Nephron (organoid): ENCODE data around the gene CFAP221.

Source experiments
- H3K27ac Mint-ChIP-seq, 3 experiments: 2 replicates each; pipeline ENCODE4 v1.8.0; 2020; ENCODE audit warnings: mixed read lengths in 3 of 3, mild to moderate bottlenecking in 2 of 3, moderate library complexity in 1 of 3
- H3K27me3 Mint-ChIP-seq: 2 replicates; pipeline ENCODE4 v1.8.0; 2021; ENCODE audit warnings: low read depth, mild to moderate bottlenecking, moderate library complexity, mixed read lengths
- H3K36me3 Mint-ChIP-seq: 2 replicates; pipeline ENCODE4 v1.8.0; 2020; ENCODE audit warnings: low read depth, mixed read lengths
- H3K4me1 Mint-ChIP-seq: 2 replicates; pipeline ENCODE4 v1.8.0; 2020; ENCODE audit warnings: mixed read lengths
- H3K4me3 Mint-ChIP-seq, 3 experiments: 2 replicates each; pipeline ENCODE4 v1.8.0; 2020; ENCODE audit warnings: mild to moderate bottlenecking in 3 of 3, mixed read lengths in 3 of 3, moderate library complexity in 2 of 3
- H3K9me3 Mint-ChIP-seq: 2 replicates; pipeline ENCODE4 v1.8.0; 2020; ENCODE audit warnings: mixed read lengths
- CTCF ChIP-seq, 3 experiments: fragments of 200-600 bp; sonication (generic); IDR thresholded peaks; one replicate each; pipeline ENCODE4 v1.5.0; 2021; ENCODE audit warnings: antibody characterized with exemption in 3 of 3; ENCODE audit not compliant: unreplicated experiment in 3 of 3

Gene CFAP221

GRCh38 chr2:119548516-119549120, 4.4 kb downstream of the CFAP221 start:
- Mint-ChIP-seq H3K27ac (peak overlapping the region; percentile 15 to 60 (median 43)), H3K9me3 (no peaks in the 10 kb centered on the region), H3K4me1 (peaks cover 29% of the 10 kb centered on the region), H3K27me3 (no peaks in the 10 kb centered on the region), H3K36me3 (peaks cover 12% of the 10 kb centered on the region), H3K4me3 (no peak overlapping the region)
- no peak for TF ChIP-seq CTCF (IDR thresholded peaks at IDR 0.05; ENCODE audit: unreplicated experiment in 3 of 3)

- Mint-ChIP-seq H3K9me3 (no peaks in the 10 kb centered on the region), H3K27ac (no peak overlapping the region), H3K27me3 (peaks cover under 1% of the 10 kb centered on the region), H3K36me3 (peaks cover 12% of the 10 kb centered on the region), H3K4me3 (no peak overlapping the region), H3K4me1 (peaks cover 29% of the 10 kb centered on the region)
- TF ChIP-seq CTCF (IDR thresholded peaks at IDR 0.05; ENCODE audit: unreplicated experiment in 3 of 3) = no peak
Observed at GRCh38 chr2:119549241-119549640, 5.0 kb downstream of the CFAP221 start.

GRCh38 chr2:119550346-119550745, 6.1 kb downstream of the CFAP221 start:
- H3K9me3 Mint-ChIP-seq = no peaks in the 10 kb centered on the region
- peaks cover 12% of the 10 kb centered on the region for H3K36me3 Mint-ChIP-seq
- peaks cover 6% of the 10 kb centered on the region for H3K27me3 Mint-ChIP-seq
- no peak overlapping the region for H3K4me3 Mint-ChIP-seq
- peak overlapping the region in 2 of 3 experiments; percentile 4 to 24 for H3K27ac Mint-ChIP-seq
- TF ChIP-seq CTCF (IDR thresholded peaks at IDR 0.05; ENCODE audit: unreplicated experiment in 3 of 3) = no peak
- peaks cover 23% of the 10 kb centered on the region for H3K4me1 Mint-ChIP-seq

GRCh38 chr2:119550856-119551255, 6.6 kb downstream of the CFAP221 start:
- no peak for TF ChIP-seq CTCF (IDR thresholded peaks at IDR 0.05; ENCODE audit: unreplicated experiment in 3 of 3)
- Mint-ChIP-seq H3K27me3 (peaks cover 6% of the 10 kb centered on the region), H3K9me3 (no peaks in the 10 kb centered on the region), H3K4me1 (peaks cover 18% of the 10 kb centered on the region), H3K4me3 (no peak overlapping the region), H3K27ac (no peak overlapping the region), H3K36me3 (peaks cover 12% of the 10 kb centered on the region)

GRCh38 chr2:119552902-119553301, 8.7 kb downstream of the CFAP221 start:
- no peak for TF ChIP-seq CTCF (IDR thresholded peaks at IDR 0.05; ENCODE audit: unreplicated experiment in 3 of 3)
- Mint-ChIP-seq H3K36me3 (peaks cover 22% of the 10 kb centered on the region), H3K4me3 (no peak overlapping the region), H3K27me3 (peaks cover 6% of the 10 kb centered on the region), H3K27ac (peak overlapping the region in 1 of 3 experiments; percentile 60), H3K9me3 (no peaks in the 10 kb centered on the region), H3K4me1 (peaks cover 8% of the 10 kb centered on the region)

- peaks cover 3% of the 10 kb centered on the region for H3K4me1 Mint-ChIP-seq
- H3K36me3 Mint-ChIP-seq = peaks cover 20% of the 10 kb centered on the region
- peaks cover 6% of the 10 kb centered on the region for H3K27me3 Mint-ChIP-seq
- H3K9me3 Mint-ChIP-seq = no peaks in the 10 kb centered on the region
- peak overlapping the region in 2 of 3 experiments; percentile 12 to 28 for H3K27ac Mint-ChIP-seq
- H3K4me3 Mint-ChIP-seq = no peak overlapping the region
- no peak for TF ChIP-seq CTCF (IDR thresholded peaks at IDR 0.05; ENCODE audit: unreplicated experiment in 3 of 3)
Observed at GRCh38 chr2:119553687-119554344, 9.6 kb downstream of the CFAP221 start.
